ENCODE measurements around the gene TECTA. TPM values are rescaled to one million over a fixed set of nuclear protein-coding genes. Genes with fewer than 3 reads are reported as not detected.

The TECTA gene
- total and polyA plus RNA-seq, 9 donors: 0.53 to 1.3 (median 0.97) TPM

DNA sequence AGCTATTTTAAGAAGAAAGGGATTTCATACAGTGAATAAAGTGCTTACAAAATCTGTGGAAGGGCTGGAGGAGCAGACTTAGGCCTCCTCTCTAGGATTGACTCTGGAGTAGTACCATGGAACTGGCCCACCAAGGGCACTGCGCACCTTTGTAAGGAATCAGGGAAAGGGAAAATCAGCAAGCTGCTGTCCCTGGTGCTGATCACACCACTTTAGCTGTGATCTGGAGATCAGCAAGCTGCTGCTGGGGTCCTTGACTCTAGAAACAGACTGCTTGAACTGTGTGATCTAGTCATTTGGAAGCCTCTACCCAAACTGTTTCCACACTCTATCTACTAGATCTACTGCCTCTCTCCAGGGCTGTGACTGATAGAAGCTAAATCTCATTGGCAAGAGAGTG, 18.4 kb upstream of the TECTA start:
- Histone ChIP-seq H3K9me3 (no peaks in the 10 kb centered on the region), H3K4me3 (no peak overlapping the region), H3K27me3 (no peaks in the 10 kb centered on the region), H3K36me3 (no peaks in the 10 kb centered on the region), H3K4me1 (ENCODE audit: insufficient read depth) (peaks cover 3% of the 10 kb centered on the region), H3K27ac (no peak overlapping the region)
- no peak for TF ChIP-seq EP300 (IDR thresholded peaks at IDR 0.05)
- DNase-seq: no peak
- WGBS, 3 donors: 77 to 95% (median 88%) methylated on average over 1 of the region's 1 CpG
- intact Hi-C loops (cut with DNase I): no loop called here

DNA sequence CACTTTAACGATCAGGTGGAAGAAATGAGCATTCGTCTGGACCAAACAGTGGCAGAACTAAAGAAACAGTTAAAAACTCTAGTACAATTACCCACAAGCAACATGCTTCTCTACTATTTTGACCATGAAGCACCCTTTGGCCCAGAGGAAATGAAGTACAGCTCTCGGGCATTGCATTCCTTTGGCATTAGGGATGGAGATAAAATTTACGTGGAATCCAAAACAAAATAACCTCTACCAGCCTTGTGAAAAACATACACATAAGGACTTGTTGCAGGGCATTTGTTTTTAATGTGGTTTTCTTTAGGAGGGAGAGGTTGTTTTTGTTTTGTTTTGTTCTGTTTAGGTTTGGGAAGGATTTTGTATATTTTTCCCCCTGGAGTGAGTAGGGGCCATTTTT, 14.2 kb upstream of the TECTA start:
- no peak for TF ChIP-seq POLR2A (IDR thresholded peaks at IDR 0.05)
- TF ChIP-seq, protein P1, sequence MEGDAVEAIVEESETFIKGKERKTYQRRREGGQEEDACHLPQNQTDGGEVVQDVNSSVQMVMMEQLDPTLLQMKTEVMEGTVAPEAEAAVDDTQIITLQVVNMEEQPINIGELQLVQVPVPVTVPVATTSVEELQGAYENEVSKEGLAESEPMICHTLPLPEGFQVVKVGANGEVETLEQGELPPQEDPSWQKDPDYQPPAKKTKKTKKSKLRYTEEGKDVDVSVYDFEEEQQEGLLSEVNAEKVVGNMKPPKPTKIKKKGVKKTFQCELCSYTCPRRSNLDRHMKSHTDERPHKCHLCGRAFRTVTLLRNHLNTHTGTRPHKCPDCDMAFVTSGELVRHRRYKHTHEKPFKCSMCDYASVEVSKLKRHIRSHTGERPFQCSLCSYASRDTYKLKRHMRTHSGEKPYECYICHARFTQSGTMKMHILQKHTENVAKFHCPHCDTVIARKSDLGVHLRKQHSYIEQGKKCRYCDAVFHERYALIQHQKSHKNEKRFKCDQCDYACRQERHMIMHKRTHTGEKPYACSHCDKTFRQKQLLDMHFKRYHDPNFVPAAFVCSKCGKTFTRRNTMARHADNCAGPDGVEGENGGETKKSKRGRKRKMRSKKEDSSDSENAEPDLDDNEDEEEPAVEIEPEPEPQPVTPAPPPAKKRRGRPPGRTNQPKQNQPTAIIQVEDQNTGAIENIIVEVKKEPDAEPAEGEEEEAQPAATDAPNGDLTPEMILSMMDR (IDR thresholded peaks at IDR 0.05): no peak
- Histone ChIP-seq H3K4me3 (no peak overlapping the region), H3K9me3 (no peaks in the 10 kb centered on the region), H3K4me1 (ENCODE audit: insufficient read depth) (peaks cover 3% of the 10 kb centered on the region), H3K27ac (no peak overlapping the region), H3K36me3 (no peaks in the 10 kb centered on the region), H3K27me3 (no peaks in the 10 kb centered on the region)
- intact Hi-C loops (cut with DNase I): no loop called here
- 34 to 52% (median 44%) methylated on average over 4 of the region's 4 CpGs for WGBS, 3 donors
- DNase-seq: no peak

DNA sequence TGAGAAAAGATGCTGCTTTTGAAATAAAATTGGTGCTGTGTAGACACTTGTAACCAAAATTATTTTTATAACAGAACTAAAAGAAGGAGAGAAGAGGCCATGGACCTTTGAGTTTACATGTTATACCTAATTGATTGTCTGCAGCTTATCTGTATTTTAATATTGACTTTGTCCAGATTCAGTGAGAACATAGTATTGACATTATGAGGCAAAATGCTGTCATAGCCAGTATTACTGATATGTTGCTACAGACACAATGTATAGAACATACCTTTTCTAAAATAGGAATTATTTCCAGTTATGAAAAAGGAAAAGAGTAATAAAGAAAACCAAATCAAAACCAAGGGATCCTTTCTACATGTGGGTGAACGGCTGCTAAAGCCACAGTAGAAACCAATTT, 11.5 kb upstream of the TECTA start:
- no peak for DNase-seq
- no peak for TF ChIP-seq EP300 (IDR thresholded peaks at IDR 0.05)
- TF ChIP-seq POLR2A (IDR thresholded peaks at IDR 0.05): no peak
- TF ChIP-seq, protein P1 (IDR thresholded peaks at IDR 0.05): no peak
- WGBS, 3 donors: 94 to 98% (median 98%) methylated on average over 1 of the region's 1 CpG
- no peaks in the 10 kb centered on the region for H3K27me3 ChIP-seq
- H3K4me3 ChIP-seq: no peak overlapping the region
- H3K9me3 ChIP-seq: no peaks in the 10 kb centered on the region
- intact Hi-C loops (cut with DNase I): no loop called here
- H3K4me1 ChIP-seq (ENCODE audit: insufficient read depth): peaks cover 3% of the 10 kb centered on the region
- no peaks in the 10 kb centered on the region for H3K36me3 ChIP-seq
- H3K27ac ChIP-seq: no peak overlapping the region

DNA sequence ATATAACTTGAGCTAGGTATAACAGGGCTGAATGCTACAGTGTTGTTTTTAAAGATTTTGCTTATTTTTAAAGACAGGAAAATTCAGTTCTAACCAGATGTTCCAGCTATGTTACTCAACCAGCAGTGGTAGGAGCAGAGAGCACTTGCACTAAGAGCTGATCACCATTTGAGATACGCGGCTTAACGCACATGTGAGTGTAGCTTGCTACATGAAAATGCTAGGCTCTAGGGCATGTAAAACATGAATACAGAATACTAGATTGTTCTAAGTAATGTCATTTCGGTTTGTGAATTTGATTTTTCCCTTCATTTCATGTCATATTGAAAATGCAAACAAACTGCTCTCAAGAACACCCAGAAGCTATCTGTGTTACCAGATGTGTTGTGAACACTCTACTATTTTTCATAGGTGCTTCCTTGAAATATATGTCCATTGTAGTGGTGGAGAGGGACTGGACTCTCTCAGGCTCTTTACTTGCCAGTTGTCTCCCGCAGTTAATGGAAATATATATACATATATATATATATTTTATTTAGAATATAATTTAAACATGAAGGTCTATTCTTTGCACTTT, 10.8 kb upstream of the TECTA start:
- Histone ChIP-seq H3K4me3 (no peak overlapping the region), H3K27me3 (no peaks in the 10 kb centered on the region), H3K36me3 (no peaks in the 10 kb centered on the region), H3K27ac (no peak overlapping the region), H3K4me1 (ENCODE audit: insufficient read depth) (peaks cover 3% of the 10 kb centered on the region), H3K9me3 (no peaks in the 10 kb centered on the region)
- TF ChIP-seq, protein P1 (IDR thresholded peaks at IDR 0.05): no peak
- no peak for TF ChIP-seq POLR2A (IDR thresholded peaks at IDR 0.05)
- TF ChIP-seq EP300 (IDR thresholded peaks at IDR 0.05): no peak
- WGBS, 3 donors: 88 to 95% (median 91%) methylated on average over 5 of the region's 5 CpGs
- no peak for DNase-seq
- intact Hi-C loops (cut with DNase I): no loop called here

DNA sequence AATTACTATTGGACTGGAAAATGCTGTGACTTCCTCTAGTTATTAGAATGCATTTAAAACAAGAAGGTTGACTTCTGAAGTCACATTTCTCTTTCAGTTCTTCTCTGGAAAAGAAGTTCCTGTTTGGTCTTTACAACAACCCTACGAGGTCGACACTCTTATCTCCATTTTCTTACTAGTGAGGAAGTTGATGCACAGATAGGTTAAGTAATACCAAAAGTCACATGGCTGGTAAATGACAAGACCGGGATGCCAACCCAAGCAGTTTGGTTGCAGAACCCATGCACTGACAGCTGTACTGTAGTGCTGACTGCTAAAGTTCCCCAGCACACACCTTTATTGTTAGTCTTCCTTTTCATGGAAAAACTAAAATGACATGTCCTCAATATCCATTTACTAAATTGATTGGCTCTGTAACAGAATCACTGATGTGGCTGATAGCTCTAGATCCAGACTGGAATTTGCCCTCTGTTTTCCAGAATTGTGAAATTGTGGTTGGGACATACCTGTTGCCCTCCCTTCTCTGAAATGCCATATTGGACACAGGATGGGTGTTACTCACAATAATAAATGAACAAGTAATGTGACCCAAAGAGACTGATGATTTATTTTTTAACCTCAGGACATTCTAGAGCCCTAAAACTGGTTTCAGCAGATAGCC, 9.4 kb upstream of the TECTA start:
- Histone ChIP-seq H3K27ac (no peak overlapping the region), H3K36me3 (no peaks in the 10 kb centered on the region), H3K4me1 (ENCODE audit: insufficient read depth) (peaks cover 2% of the 10 kb centered on the region), H3K27me3 (no peaks in the 10 kb centered on the region), H3K4me3 (no peak overlapping the region), H3K9me3 (no peaks in the 10 kb centered on the region)
- TF ChIP-seq, protein P1 (IDR thresholded peaks at IDR 0.05): no peak
- no peak for TF ChIP-seq POLR2A (IDR thresholded peaks at IDR 0.05)
- TF ChIP-seq EP300 (IDR thresholded peaks at IDR 0.05): no peak
- intact Hi-C loops (cut with DNase I): no loop called here
- DNase-seq: no peak
- WGBS, 3 donors: 81 to 90% (median 89%) methylated on average over 3 of the region's 3 CpGs
